Central memory CD4-positive, alpha-beta T cell (primary cell): Measurements from ENCODE around the gene PAM.
"Not testable (repeated sequence)": the region's sequence is repeated elsewhere in the genome, so short reads cannot be mapped to it uniquely, and the experiment has no call there.

Experiments used
- DNase-seq: peaks from one replicate; pipeline ENCODE4 v3.0.0; 2022

Gene PAM

GRCh38 chr5:102955488-102955887 is 200.4 kb downstream of the PAM start:
- no peak for DNase-seq

DNA sequence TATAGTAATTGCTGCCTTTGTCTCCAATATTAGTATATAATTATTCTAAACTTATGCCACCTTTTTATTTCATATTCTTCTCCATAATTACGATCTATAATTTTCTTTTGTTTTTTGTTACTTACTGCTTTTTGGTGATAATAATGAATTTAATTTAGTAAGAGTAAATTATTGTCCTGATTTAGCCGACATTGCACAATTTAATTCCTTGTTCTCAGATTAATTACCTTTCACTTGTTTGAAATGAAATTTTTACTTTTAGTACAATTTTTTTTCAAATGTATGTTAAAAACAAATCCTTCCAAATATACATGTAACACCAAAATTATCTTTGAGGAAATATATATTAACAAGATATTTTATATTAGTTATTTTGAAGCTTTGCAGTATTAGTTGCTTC is 201.5 kb downstream of the PAM start:
- DNase-seq = no peak

DNA sequence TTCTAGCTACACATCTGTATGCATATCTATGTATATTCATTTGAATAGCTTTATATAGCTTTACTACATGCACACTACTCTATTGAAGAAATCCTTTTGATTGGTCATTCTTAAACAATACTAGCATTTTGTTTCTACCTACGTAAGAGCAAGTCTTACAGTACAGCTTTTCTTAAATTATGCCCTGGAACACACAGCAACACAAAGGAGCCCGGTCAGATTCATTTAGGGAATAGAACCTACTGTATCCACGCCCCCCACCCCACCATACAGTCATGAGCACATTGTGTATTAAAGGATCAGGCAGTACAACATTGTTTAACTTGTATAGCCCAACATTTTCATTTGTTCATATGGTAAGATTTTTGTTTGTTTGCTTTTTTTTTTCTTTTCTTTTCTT is 202.0 kb downstream of the PAM start:
- no peak for DNase-seq

DNA sequence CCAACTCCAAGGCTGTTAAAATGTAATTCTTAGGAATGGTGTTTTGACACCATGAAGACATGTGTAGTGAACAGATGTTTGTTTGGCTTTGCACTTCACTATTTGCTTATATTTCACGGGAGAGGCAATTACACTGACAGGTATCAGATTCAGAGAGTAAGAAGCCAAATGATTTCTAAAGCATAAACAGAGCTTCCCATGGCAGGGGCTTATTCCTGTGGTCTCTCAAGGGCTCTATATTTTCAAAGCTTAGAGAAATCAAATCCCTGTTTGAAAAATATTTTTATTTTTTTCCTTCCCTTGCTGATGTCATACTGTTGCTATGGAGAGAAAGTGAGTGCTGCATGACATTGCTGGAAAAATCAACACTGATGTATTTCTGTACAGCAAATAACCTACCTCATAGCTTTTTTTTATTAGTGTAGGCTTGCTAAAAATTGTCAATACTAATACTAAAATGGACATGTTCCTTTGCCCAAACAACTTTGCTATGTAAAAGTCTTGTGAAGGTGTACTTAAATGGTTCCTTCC is 203.4 kb downstream of the PAM start:
- no peak for DNase-seq

- no peak for DNase-seq
These were observed 203.9 kb downstream of the PAM start for GRCh38 chr5:102959055-102959454.

- no peak for DNase-seq
These were observed 206.6 kb downstream of the PAM start for GRCh38 chr5:102961671-102962070.

GRCh38 chr5:102965653-102966052 is 210.5 kb downstream of the PAM start:
- DNase-seq = no peak

- no peak for DNase-seq
These were observed 214.5 kb downstream of the PAM start for GRCh38 chr5:102969641-102970040.

- DNase-seq = no peak
These were observed 216.7 kb downstream of the PAM start for GRCh38 chr5:102971676-102972293.

DNA sequence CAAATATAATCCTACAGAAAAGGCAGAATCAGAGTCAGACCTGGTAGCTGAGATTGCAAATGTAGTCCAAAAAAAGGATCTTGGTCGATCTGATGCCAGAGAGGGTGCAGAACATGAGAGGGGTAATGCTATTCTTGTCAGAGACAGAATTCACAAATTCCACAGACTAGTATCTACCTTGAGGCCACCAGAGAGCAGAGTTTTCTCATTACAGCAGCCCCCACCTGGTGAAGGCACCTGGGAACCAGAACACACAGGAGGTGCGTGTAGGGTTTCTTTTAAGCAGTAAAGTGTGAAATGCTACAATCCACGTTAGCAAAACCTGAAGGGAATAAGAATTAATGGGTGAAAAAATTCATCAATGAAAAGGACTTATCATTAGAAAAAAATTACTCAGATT is 219.1 kb downstream of the PAM start:
- no peak for DNase-seq

- DNase-seq = no peak
These were observed 219.9 kb downstream of the PAM start for GRCh38 chr5:102975045-102975444.

DNA sequence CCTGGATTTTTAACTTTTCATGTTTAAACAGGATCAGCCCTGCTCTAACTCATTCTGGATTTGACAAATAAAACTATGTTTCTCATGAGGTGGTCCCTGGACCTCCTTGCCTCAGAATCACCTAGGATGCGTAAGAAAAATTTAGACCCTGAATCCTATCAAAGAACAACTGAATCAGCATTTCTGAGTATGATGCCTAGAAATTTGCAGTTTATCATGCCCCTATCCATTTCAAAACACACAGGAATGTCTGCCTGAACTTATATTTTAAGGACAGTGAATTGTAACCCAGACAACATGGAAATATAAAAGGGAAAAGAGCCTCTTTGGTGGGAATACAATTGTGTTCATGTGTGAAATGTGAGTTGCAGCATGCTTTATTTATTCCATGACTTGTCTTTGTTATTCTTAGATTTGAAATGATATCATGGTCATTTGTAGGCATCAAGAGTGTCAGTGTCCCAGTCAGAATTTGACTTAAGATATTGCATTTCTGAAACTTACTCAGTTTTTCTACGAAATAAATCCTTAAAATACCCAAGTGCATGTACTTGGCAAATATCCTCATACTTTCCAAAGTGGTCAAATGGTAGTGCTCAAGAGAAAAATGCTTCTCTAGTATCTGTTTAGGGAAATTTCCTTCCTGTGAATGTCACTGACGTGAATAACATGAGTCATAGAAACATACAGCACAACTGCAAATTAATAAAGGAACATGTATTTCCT is 220.5 kb downstream of the PAM start:
- no peak for DNase-seq

DNA sequence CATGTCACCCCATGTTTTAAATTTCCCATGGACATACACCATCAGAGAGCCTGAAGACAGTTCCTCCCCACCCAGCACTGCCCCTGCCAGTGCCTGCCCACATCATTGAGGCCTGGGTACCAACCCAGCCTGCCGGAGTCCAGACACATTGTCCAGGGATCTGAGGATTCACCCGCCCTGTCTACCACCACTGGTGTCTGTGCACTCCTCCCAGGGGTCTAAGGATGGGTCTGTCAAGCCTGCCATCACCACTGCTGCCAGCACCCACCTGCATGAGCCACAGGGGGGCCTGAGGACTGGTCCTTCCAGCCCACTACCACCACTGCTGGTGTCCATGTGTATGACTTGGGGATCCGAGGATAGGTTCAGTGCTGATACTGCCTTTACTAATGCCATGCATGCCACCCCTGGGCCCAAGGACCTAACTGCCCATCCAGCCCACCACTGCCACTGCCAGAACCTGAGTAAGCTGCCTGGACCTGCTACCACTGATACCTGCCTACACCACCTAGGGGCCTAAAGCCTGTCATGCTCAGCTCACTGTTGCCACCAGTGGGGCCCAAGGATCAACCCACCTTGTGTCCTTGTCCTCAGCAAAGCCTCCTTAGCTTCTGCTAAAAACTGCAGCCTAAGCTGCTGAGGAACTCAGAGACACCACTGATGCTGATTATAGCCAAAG is 227.0 kb downstream of the PAM start:
- no peak for DNase-seq

- no peak for DNase-seq
These were observed 231.0 kb downstream of the PAM start for GRCh38 chr5:102986074-102986473.

DNA sequence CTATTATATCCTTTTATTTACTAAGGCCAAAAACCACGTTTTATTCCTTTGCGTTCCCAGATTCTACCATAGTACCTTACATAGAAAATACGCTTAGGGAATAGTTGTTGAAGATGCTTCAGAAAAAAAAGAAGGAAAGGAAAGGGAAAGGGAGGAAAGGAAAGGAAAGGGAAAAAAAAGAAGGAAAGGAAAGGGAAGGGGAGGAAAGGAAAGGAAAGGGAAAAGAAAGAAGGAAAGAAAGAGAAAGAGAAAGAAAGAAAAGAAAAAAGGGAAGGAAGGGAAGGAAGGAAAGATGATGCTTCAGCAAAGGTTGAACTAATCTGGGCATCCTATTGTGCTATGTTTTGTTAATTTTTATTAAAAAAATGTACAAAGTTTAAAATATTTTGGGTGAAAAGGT is 233.4 kb downstream of the PAM start:
- DNase-seq = no peak

- no peak for DNase-seq
These were observed 236.7 kb downstream of the PAM start for GRCh38 chr5:102991802-102992201.

GRCh38 chr5:102996011-102996575 is 241.0 kb downstream of the PAM start:
- no peak for DNase-seq

- no peak for DNase-seq
These were observed 243.1 kb downstream of the PAM start for GRCh38 chr5:102998224-102998623.

- DNase-seq = no peak
These were observed 244.1 kb downstream of the PAM start for GRCh38 chr5:102999191-102999590.

DNA sequence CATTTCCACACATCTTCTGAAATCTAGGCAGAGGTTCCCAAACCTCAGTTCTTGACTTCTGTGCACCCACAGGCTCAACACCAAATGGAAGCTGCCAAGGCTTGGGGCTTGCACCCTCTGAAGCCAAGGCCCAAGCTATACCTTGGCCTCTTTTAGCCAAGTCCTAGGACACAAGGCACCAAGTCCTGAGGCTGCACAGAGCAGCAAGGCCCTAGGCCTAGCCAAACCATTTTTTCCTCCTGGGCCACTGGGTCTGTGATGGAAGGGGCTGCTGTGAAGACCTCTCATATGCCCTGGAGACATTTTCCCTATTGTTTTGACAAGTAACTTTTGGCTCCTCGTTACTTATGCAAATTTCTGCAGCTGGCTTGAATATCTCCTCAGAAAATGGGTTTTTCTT is 244.5 kb downstream of the PAM start:
- not testable (repeated sequence) for DNase-seq

DNA sequence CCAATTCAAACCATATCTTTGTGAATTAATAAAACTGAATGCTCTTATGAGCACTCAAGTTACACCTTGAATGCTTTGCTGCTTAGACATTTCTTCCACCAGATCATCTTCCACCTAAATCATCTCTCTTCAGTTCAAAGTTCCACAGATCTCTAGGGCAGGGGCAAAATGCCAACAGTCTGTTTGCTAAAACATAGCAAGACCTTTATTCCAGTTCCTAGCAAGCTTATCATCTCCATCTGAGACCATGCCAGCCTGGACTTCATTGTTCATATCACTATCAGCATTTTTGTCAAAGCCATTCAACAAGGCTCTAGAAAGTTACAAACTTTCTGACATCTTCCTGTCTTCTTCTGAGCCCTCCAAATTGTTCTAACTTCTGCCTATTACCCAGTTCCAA is 245.0 kb downstream of the PAM start:
- DNase-seq = no peak

DNA sequence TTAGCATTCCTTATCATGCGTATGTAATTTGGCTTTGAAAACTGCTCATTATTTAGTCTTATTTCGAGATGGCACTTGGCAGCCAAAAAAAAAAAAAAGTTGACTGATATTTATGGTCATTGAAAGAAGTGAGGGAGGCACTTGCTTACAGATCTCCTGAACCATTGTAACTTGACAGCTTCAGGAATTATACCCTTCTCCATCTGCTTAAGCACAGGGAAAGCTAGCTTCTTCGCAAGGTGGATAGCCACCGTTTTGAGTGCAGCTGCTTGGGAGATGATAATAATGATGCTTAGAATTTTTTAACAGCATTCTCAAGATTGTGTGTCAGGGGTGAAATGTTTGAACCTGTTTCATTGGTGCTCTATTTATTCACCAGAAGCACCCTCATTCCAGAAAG is 248.8 kb downstream of the PAM start:
- DNase-seq = no peak

- no peak for DNase-seq
These were observed 250.2 kb downstream of the PAM start for GRCh38 chr5:103005276-103005675.

- no peak for DNase-seq
These were observed 251.8 kb downstream of the PAM start for GRCh38 chr5:103006921-103007320.
